ENCODE measurements around the gene ADCY9. TPM values are rescaled to one million over a fixed set of nuclear protein-coding genes. Genes with fewer than 3 reads are reported as not detected.

ADCY9 gene
- total RNA-seq, 1 experiment from 2014 or later = 9.8 TPM

DNA sequence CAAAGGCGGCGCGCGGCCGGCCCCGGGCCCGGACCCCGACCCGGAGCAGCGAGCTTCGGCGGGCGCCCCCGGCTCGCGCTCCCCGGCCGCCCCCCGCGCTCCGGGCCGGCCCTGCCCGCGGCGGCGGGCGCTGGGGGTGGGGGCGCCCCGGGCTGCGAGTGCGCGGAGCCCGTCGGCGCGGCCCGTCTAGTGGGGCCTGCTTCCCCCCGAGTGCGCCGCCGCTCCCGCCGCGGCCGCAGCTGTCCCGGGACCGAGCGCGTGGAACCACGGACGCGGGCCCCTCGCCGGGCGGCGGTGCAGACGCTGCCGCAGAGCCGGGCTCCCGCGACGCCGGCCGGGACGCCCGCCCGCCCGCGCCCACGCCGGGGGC is 308 bp downstream of the ADCY9 start:
- H4K20me1 ChIP-seq (ENCODE audit: insufficient read depth) = no peaks in the 10 kb centered on the region
- H3K79me2 ChIP-seq (ENCODE audit: insufficient read depth, low read length) = no peaks in the 10 kb centered on the region
- no peaks in the 10 kb centered on the region for H3K36me3 ChIP-seq (ENCODE audit: control insufficient read depth in 1 of 2, insufficient read depth in 2 of 2, low read length in 2 of 2)
- CTCF ChIA-PET = no interaction called here
- ATAC-seq = no peak
- no peaks in the 10 kb centered on the region for H3K9me3 ChIP-seq (ENCODE audit: control insufficient read depth in 1 of 2, insufficient read depth in 1 of 2, low read depth in 1 of 2, low read length in 2 of 2)
- intact Hi-C loops (cut with micrococcal nuclease) = loop anchor here (2.0 kb wide), 1 partner anchor 63 kb away; no protein-coding TSS in a partner anchor
- H3K9ac ChIP-seq (ENCODE audit: low read length) = no peak overlapping the region
- no peak overlapping the region for H3K4me2 ChIP-seq (ENCODE audit: low read length)
- TF ChIP-seq POLR2AphosphoS5 (IDR thresholded peaks at IDR 0.05; ENCODE audit: low read depth, low read length) (no peak), FOSL1 (IDR thresholded peaks at IDR 0.05; ENCODE audit: low read depth) (no peak), SP1 (IDR thresholded peaks at IDR 0.05; ENCODE audit: low read depth) (no peak), CBX3 (IDR thresholded peaks at IDR 0.05; ENCODE audit: low read depth) (no peak), EZH2 (IDR thresholded peaks at IDR 0.05) (no peak), EZH2phosphoT487 (IDR thresholded peaks at IDR 0.05; ENCODE audit: borderline replicate concordance) (no peak), RAD21 (IDR thresholded peaks at IDR 0.05; ENCODE audit: low read depth) (no peak)
- RAD21 ChIA-PET (ENCODE audit: low non-redundant PET in 1 of 2, low total read pairs in 2 of 2, uncharacterized antibody in 2 of 2, unreplicated experiment in 2 of 2) = no interaction called here
- H2AFZ ChIP-seq (ENCODE audit: low read depth, low read length, poor library complexity, severe bottlenecking) = no peak overlapping the region
- no peaks in the 10 kb centered on the region for H3K27me3 ChIP-seq (ENCODE audit: insufficient read depth, low read length)
- POLR2A ChIA-PET = no interaction called here
- H3K4me3 ChIP-seq (replicated peaks in 1 of 2; ENCODE audit: low read depth in 1 of 2, low read length in 2 of 2) = no peak overlapping the region
- H3K4me1 ChIP-seq (ENCODE audit: control insufficient read depth in 1 of 2, insufficient read depth in 2 of 2, low read length in 2 of 2) = peaks cover 6 to 9% of the 10 kb centered on the region in 2 experiments
- no peak for DNase-seq (ENCODE audit: low read depth, low spot score)
- H3K9me2 ChIP-seq (ENCODE audit: insufficient read depth) = no peaks in the 10 kb centered on the region
- H3K27ac ChIP-seq (ENCODE audit: low read depth, low read length) = no peak overlapping the region; the same call in 1 of the 2 replicates
- no TSS peak for BruUV-seq (replicated peaks)

DNA sequence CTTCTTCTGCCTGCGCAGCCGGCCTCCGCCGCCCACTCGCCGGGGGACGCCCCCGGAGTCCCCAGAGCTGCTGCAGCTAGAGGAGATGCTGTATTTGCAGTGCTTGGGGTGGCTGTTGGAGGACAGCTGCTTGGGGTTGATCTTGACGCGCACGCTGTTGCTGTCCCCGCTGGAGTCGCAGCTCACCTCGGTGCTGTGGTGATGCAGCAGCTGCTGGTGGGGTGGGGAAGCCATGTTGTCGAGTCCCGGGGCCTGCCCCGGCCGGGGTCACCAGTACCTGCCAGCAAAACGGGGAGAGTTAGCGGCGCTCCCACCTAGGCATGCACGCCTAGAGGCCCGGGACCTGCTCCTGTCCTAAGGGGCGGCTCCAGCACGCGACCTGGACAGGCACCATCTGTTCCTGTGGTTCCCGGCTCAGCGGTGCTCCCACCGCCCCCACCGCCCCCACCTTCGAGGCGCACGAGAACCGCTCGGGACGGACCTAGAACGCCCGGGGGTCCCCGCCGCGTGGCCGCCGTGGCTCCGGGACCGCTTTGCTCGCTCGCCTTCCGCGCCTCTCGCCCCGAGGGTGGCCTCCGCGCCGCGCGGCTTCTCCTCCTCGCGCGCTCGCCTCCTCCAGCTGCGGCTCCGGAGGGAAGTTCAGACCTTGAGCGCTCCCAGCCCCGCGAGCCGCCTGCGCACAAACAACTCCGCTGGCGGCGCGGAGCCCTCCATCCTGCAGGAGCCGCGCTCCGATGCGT is 863 bp downstream of the ADCY9 start:
- Histone ChIP-seq H3K36me3 (ENCODE audit: control insufficient read depth in 1 of 2, insufficient read depth in 2 of 2, low read length in 2 of 2) (no peaks in the 10 kb centered on the region), H4K20me1 (ENCODE audit: insufficient read depth) (no peaks in the 10 kb centered on the region), H3K9me3 (ENCODE audit: control insufficient read depth in 1 of 2, insufficient read depth in 1 of 2, low read depth in 1 of 2, low read length in 2 of 2) (no peaks in the 10 kb centered on the region), H3K4me1 (ENCODE audit: control insufficient read depth in 1 of 2, insufficient read depth in 2 of 2, low read length in 2 of 2) (peaks cover 6 to 9% of the 10 kb centered on the region in 2 experiments), H3K79me2 (ENCODE audit: insufficient read depth, low read length) (no peaks in the 10 kb centered on the region), H3K4me3 (replicated peaks in 1 of 2; ENCODE audit: low read depth in 1 of 2, low read length in 2 of 2) (no peak overlapping the region), H3K27me3 (ENCODE audit: insufficient read depth, low read length) (no peaks in the 10 kb centered on the region), H2AFZ (ENCODE audit: low read depth, low read length, poor library complexity, severe bottlenecking) (no peak overlapping the region), H3K4me2 (ENCODE audit: low read length) (no peak overlapping the region), H3K9ac (ENCODE audit: low read length) (no peak overlapping the region), H3K9me2 (ENCODE audit: insufficient read depth) (no peaks in the 10 kb centered on the region), H3K27ac (ENCODE audit: low read depth, low read length) (no peak overlapping the region)
- no TSS peak for BruUV-seq (replicated peaks)
- POLR2A ChIA-PET = no interaction called here
- DNase-seq (ENCODE audit: low read depth, low spot score) (no peak), ATAC-seq (no peak)
- intact Hi-C loops (cut with micrococcal nuclease) = no loop called here
- RAD21 ChIA-PET (ENCODE audit: low non-redundant PET in 1 of 2, low total read pairs in 2 of 2, uncharacterized antibody in 2 of 2, unreplicated experiment in 2 of 2) = no interaction called here
- CTCF ChIA-PET = no interaction called here
- TF ChIP-seq CTCF (IDR thresholded peaks at IDR 0.05 in 2 of 3, conservative IDR thresholded peaks at IDR 0.05 in 1 of 3; ENCODE audit: borderline replicate concordance in 1 of 3, insufficient read depth in 1 of 3, low read depth in 2 of 3, low read length in 2 of 3) (no peak), SIN3A (IDR thresholded peaks at IDR 0.05; ENCODE audit: low read depth) (no peak), EZH2phosphoT487 (IDR thresholded peaks at IDR 0.05; ENCODE audit: borderline replicate concordance) (no peak), TCF7L2 (IDR thresholded peaks at IDR 0.05; ENCODE audit: borderline replicate concordance, extremely low read depth, insufficient read depth, insufficient read length) (no peak), CEBPB (IDR thresholded peaks at IDR 0.05; ENCODE audit: low read depth) (no peak), REST (IDR thresholded peaks at IDR 0.05; ENCODE audit: low read depth) (no peak), ZNF274 (IDR thresholded peaks at IDR 0.05; ENCODE audit: low read depth, low read length) (no peak), ELF1 (IDR thresholded peaks at IDR 0.05; ENCODE audit: borderline replicate concordance, low read depth) (no peak), YY1 (IDR thresholded peaks at IDR 0.05; ENCODE audit: extremely low read depth, insufficient replicate concordance, low read depth, low read length) (no peak), EGR1 (IDR thresholded peaks at IDR 0.05; ENCODE audit: low read depth) (no peak)

All from HCT116 (cell line).